K562 (cell line): ENCODE data around the gene MCC. TPM values are rescaled to one million over a fixed set of nuclear protein-coding genes. Genes with fewer than 3 reads are reported as not detected.

Source experiments
- CBFA2T2 ChIP-seq: fragments of 450-650 bp; conservative IDR thresholded peaks from 2 replicates; pipeline ENCODE4 v1.6.1; 2017; ENCODE audit warnings: mild to moderate bottlenecking
- CBFA2T3 ChIP-seq: fragments of 450-650 bp; IDR thresholded peaks from 2 replicates; pipeline ENCODE4 v1.6.1; 2017
- CHAMP1 ChIP-seq: fragments of 450-650 bp; IDR thresholded peaks from 2 replicates; pipeline ENCODE4 v1.6.1; 2016; ENCODE audit warnings: mild to moderate bottlenecking
- FOSL1 ChIP-seq: fragments of 200-800 bp; sonication (Bioruptor generic); conservative IDR thresholded peaks from 2 replicates; pipeline ENCODE4 v1.6.1; 2016; ENCODE audit warnings: missing genetic modification characterization, missing compliant biosample characterization
- GATAD2A ChIP-seq: fragments of 450-650 bp; IDR thresholded peaks from 2 replicates; pipeline ENCODE4 v1.6.1; 2017
- MTA2 ChIP-seq: fragments of 450-650 bp; IDR thresholded peaks from 2 replicates; pipeline ENCODE4 v1.6.1; 2016; ENCODE audit warnings: low read depth
- MYC ChIP-seq, 2 experiments: fragments of 250-450 bp in 1 of 2; sonication (Bioruptor Pico) in 1 of 2; IDR thresholded peaks; 2 replicates each; pipeline versions ENCODE4 v1.5.1 to v1.6.1; 2012 to 2021; ENCODE audit warnings: low read depth in 2 of 2, borderline replicate concordance in 1 of 2, improper control_type of control experiment in 1 of 2, low read length in 1 of 2, mild to moderate bottlenecking in 1 of 2, moderate library complexity in 1 of 2
- SP1 ChIP-seq: sonication (generic); formaldehyde crosslinking; IDR thresholded peaks from 2 replicates; pipeline ENCODE4 v1.8.1; 2022; ENCODE audit warnings: mild to moderate bottlenecking, missing genetic modification reagents
- ZBTB40 ChIP-seq, 2 experiments: fragments of 450-650 bp in 1 of 2; sonication (generic) in 1 of 2; formaldehyde crosslinking in 1 of 2; IDR thresholded peaks; 2 replicates each; pipeline versions ENCODE4 v1.7.1 to v1.9.0; 2016 to 2022; ENCODE audit warnings: inconsistent platforms in 1 of 2, mild to moderate bottlenecking in 1 of 2, missing genetic modification reagents in 1 of 2
- ZNF274 ChIP-seq: IDR thresholded peaks from 2 replicates; pipeline ENCODE4 v1.6.1; 2011; ENCODE audit warnings: low read depth, mild to moderate bottlenecking, low read length, moderate library complexity, borderline replicate concordance
- ZNF384 ChIP-seq: IDR thresholded peaks from 2 replicates; pipeline ENCODE4 v1.6.1; 2012; ENCODE audit warnings: low read depth, low read length, improper control_type of control experiment
- ZNF561 ChIP-seq: fragments of 450-650 bp; formaldehyde crosslinking; conservative IDR thresholded peaks from 2 replicates; pipeline ENCODE4 v1.4.0; 2020; ENCODE audit warnings: mild to moderate bottlenecking, moderate library complexity
- polyA plus RNA-seq, 8 experiments: library from polyadenylated mRNA; depleted of rRNA in 4 of 8; stranded (reverse) in 5 of 8; unstranded in 3 of 8; fragments of >200 nt; fragmentation: Nextera tagmentation in 2 of 8; fragmentation: Illumina TruSeq in 1 of 8; extraction: Ambion mirVana in 2 of 8; extraction: Trizol in 1 of 8; gene quantifications; 2 replicates each; pipeline versions ENCODE4 v1.2.1 to v1.2.3, GENCODE V29; 2011 to 2014; ENCODE audit warnings: inconsistent platforms in 1 of 8, missing spikeins in 1 of 8
- total RNA-seq, 7 experiments: library from RNA; depleted of rRNA in 6 of 7; stranded (reverse); fragments of >200 nt in 6 of 7; fragmentation: Illumina TruSeq in 2 of 7; extraction: Trizol in 2 of 7; gene quantifications; 2 replicates each; pipeline versions ENCODE4 v1.2.1 to v1.2.3, GENCODE V29; 2011 to 2021; ENCODE audit warnings: low replicate concordance in 1 of 7
- TF ChIP-seq, protein P1 (sequence below): fragments of 200-800 bp; sonication (Bioruptor generic); IDR thresholded peaks from 2 replicates; pipeline ENCODE4 v1.6.1; 2017; ENCODE audit warnings: missing genetic modification characterization, missing compliant biosample characterization

The MCC gene
- total and polyA plus RNA-seq, 9 of the 15 experiments (the other 6 are each of a cell fraction or from before 2014, with no cell fraction given), result 0.04 to 0.24 (median 0.06) TPM; not detected in 1

GRCh38 chr5:113047733-113048652, 440.3 kb downstream of the MCC start (continued):
- TF ChIP-seq ZBTB40 (IDR thresholded peaks at IDR 0.05), result peak; percentile 13; the same call in 1 of the 2 replicates
- no peak for TF ChIP-seq ZBTB40 (CRISPR knock-in tag; IDR thresholded peaks at IDR 0.05)
- TF ChIP-seq SP1 (CRISPR knock-in tag), result no peak
- TF ChIP-seq, protein P1, sequence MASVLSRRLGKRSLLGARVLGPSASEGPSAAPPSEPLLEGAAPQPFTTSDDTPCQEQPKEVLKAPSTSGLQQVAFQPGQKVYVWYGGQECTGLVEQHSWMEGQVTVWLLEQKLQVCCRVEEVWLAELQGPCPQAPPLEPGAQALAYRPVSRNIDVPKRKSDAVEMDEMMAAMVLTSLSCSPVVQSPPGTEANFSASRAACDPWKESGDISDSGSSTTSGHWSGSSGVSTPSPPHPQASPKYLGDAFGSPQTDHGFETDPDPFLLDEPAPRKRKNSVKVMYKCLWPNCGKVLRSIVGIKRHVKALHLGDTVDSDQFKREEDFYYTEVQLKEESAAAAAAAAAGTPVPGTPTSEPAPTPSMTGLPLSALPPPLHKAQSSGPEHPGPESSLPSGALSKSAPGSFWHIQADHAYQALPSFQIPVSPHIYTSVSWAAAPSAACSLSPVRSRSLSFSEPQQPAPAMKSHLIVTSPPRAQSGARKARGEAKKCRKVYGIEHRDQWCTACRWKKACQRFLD (CRISPR knock-in tag), result 0 out of 2 replicates have a peak, but pooled peaks have one; percentile 6
- TF ChIP-seq CBFA2T3, result peak; percentile 73
- peak; percentile 84 for TF ChIP-seq ZNF384
- TF ChIP-seq ZNF274, result 0 out of 2 replicates have a peak, but pooled peaks have one; percentile 24
- no peak for TF ChIP-seq MYC (IDR thresholded peaks at IDR 0.05; ENCODE audit: low read depth, low read length)
- TF ChIP-seq MYC (CRISPR knock-in tag; IDR thresholded peaks at IDR 0.05; ENCODE audit: borderline replicate concordance, low read depth), result no peak
- no peak for TF ChIP-seq ZNF561 (CRISPR knock-in tag)
- TF ChIP-seq CBFA2T2, result peak; percentile 45
- peak; percentile 14; the same call in 1 of the 2 replicates for TF ChIP-seq FOSL1 (tag)
- TF ChIP-seq CHAMP1, result no peak
- no peak for TF ChIP-seq MTA2
- no peak for TF ChIP-seq GATAD2A
